Upper lobe of right lung (tissue), 1 donor: ENCODE measurements around the gene MEIOB. TPM values are rescaled to one million over a fixed set of nuclear protein-coding genes. Genes with fewer than 3 reads are reported as not detected.
A peak's percentile ranks its signal among the peaks of the same experiment; 100 is the strongest.

Experiments used
- ATAC-seq: fragments of 200-7000 bp; cut with Tn5 transposase; one replicate; pipeline ENCODE4 v1.9.1; 2020; ENCODE audit warnings: mild to moderate bottlenecking, moderate library complexity
- DNase-seq: peaks from one replicate; pipeline ENCODE4 v3.0.0-alpha.2; 2020
- H3K27ac ChIP-seq: fragments of 200-600 bp; one replicate; pipeline ENCODE4 v1.8.0; 2022
- H3K27me3 ChIP-seq: fragments of 200-600 bp; one replicate; pipeline ENCODE4 v1.8.0; 2022; ENCODE audit warnings: mild to moderate bottlenecking
- H3K36me3 ChIP-seq: fragments of 200-600 bp; one replicate; pipeline ENCODE4 v1.8.0; 2022
- H3K4me1 ChIP-seq: fragments of 200-600 bp; one replicate; pipeline ENCODE4 v1.8.0; 2022
- H3K4me3 ChIP-seq: fragments of 200-600 bp; one replicate; pipeline ENCODE4 v1.8.0; 2022; ENCODE audit warnings: mild to moderate bottlenecking
- H3K9me3 ChIP-seq: fragments of 200-600 bp; one replicate; pipeline ENCODE4 v1.8.0; 2022
- intact Hi-C: fragments of 100-400 bp; cut with DNase I; formaldehyde crosslinking; loops from one replicate; pipeline ENCODE4 v1.11.0; 2022
- total RNA-seq: library from RNA; stranded (reverse); fragmentation: NEBNext Ultra II Directional; extraction: Animal tissue kit (Norgen Biotek cat#: 25700); gene quantifications from one replicate; pipeline ENCODE4 v1.2.1, GENCODE V29; 2021
- TF ChIP-seq, protein P1 (sequence below): fragments of 200-600 bp; IDR thresholded peaks from one replicate; pipeline ENCODE4 v1.8.0; 2022; ENCODE audit warnings: antibody characterized with exemption
- donor health status: DM: no; HTN: yes; CAD: no; lungs with severe emphysema.

The MEIOB gene
- total RNA-seq, 1 donor from 2014 or later = not detected

DNA sequence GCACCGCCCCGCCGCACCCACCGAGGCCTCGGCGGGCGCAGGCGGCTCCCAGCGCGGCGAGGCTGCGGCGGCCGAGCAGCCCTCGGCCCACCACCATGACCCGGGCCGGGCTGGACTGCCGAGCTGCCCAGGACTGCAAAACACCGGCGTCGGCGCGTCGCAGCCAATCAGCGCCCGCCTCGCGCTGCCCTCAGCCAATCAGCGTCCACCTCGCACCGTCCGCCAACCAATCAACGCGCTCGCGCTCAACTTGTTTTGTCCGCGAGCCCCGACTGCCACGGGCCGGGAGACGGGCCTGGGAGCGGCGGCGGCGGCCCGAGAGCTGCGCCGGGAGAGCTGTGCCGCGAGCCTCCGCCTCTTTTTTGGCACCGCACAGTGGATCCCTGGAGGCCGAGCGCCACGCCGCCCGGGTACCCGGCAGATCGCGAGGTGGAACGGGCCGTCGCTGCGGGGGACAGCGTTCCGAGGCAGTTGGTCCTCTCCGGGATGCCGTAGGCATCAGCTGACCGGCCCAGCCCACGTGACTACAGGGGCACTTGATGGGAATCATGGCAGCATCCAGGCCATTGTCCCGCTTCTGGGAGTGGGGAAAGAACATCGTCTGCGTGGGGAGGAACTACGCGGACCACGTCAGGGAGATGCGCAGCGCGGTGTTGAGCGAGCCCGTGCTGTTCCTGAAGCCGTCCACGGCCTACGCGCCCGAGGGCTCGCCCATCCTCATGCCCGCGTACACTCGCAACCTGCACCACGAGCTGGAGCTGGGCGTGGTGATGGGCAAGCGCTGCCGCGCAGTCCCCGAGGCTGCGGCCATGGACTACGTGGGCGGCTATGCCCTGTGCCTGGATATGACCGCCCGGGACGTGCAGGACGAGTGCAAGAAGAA, 45.0 kb downstream of the MEIOB start, which contains the start of the genes FAHD1 and HAGH:
Gene FAHD1, plus strand, starts transcription at position 516 of the 883 bp plus-strand sequence. Its CDS starts 33 bp downstream, at position 549.
Gene HAGH, minus strand, starts transcription at position 135 of the 883 bp plus-strand sequence. Its CDS starts 38 bp downstream, at position 97.
- DNase-seq = peak; percentile 96
- TF ChIP-seq, protein P1, sequence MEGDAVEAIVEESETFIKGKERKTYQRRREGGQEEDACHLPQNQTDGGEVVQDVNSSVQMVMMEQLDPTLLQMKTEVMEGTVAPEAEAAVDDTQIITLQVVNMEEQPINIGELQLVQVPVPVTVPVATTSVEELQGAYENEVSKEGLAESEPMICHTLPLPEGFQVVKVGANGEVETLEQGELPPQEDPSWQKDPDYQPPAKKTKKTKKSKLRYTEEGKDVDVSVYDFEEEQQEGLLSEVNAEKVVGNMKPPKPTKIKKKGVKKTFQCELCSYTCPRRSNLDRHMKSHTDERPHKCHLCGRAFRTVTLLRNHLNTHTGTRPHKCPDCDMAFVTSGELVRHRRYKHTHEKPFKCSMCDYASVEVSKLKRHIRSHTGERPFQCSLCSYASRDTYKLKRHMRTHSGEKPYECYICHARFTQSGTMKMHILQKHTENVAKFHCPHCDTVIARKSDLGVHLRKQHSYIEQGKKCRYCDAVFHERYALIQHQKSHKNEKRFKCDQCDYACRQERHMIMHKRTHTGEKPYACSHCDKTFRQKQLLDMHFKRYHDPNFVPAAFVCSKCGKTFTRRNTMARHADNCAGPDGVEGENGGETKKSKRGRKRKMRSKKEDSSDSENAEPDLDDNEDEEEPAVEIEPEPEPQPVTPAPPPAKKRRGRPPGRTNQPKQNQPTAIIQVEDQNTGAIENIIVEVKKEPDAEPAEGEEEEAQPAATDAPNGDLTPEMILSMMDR = no peak
- Histone ChIP-seq H3K27ac (peak within 1 kb of the TSS; percentile 89), H3K9me3 (no peaks in the 10 kb centered on the region), H3K27me3 (no peaks in the 10 kb centered on the region), H3K4me1 (peaks cover 30% of the 10 kb centered on the region), H3K4me3 (peak within 1 kb of the TSS; percentile 98), H3K36me3 (peaks cover 16% of the 10 kb centered on the region)
- intact Hi-C loops = no loop called here
- peak; percentile 94 for ATAC-seq

DNA sequence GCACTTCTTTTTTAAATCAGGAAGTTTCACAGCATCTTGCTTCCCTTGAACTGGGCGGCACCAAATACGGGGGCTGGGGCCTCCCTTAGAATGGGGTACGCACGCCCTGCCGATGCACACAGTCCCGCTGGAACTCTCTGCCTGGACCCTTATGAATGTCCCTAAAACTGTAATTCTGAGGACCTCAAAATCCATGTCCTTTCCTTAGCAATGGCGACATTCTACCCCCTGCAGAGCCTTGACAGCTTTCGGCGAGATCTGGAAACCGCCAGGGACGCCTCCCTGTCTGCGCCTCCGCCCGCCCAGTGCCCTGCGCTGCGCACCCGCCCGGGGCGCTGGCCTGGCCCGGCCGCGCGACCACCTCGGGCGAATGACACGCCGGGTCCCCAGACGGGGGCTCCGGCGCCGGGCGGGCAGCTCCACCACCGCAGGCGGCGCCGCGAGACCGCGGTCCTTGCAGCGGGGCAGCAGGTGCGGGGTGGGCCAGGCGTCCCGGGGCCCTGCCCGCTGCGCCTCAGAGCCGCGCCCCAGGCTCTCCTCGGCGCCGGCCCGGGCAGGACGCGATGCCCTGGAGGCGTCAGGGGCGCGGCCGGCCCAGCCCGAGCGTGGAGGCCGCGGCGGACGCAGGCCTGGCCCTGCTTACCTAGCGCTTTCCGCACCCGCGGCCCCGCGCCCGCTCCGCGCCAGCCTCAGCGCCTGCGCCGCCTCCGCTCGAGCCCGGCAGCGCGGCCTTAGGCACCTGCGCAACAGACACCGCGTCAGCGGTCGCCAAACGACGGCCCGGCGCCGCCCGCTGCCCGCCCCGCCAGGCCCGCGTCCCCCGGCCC, 45.9 kb downstream of the MEIOB start:
- H3K9me3 ChIP-seq = no peaks in the 10 kb centered on the region
- peak overlapping the region; percentile 98 for H3K4me3 ChIP-seq
- DNase-seq (peak; percentile 88), ATAC-seq (peak; percentile 55)
- H3K27ac ChIP-seq = peak overlapping the region; percentile 66
- no peaks in the 10 kb centered on the region for H3K27me3 ChIP-seq
- intact Hi-C loops = no loop called here
- H3K4me1 ChIP-seq = peaks cover 30% of the 10 kb centered on the region
- H3K36me3 ChIP-seq = peaks cover 25% of the 10 kb centered on the region
- TF ChIP-seq, protein P1 = no peak

DNA sequence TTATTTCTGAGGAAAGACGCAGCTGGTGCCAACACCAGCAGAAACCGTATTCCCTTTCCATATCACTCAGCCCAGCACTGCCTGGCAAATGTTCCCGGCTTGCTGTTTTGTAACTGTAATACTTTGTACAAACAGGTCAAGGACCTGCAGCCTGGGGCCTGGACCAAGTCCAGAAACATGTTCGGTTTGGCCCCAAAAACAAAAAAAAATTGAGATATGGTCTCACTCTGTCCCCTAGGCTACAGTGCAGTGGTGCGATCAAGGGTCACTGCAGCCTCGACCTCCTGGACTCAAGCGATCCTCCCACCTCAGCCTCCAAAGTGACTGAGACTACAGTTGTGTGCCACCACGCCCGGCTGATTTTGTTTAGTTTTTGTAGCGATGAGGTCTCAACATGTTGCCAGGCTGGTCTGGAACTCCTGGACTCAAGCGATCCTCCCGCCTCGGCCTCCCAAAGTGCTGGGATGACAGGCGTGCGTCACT, 46.5 kb downstream of the MEIOB start:
- ATAC-seq (no peak), DNase-seq (peak; percentile 45)
- Histone ChIP-seq H3K4me1 (peaks cover 30% of the 10 kb centered on the region), H3K27me3 (no peaks in the 10 kb centered on the region), H3K27ac (peak overlapping the region; percentile 66), H3K4me3 (peak overlapping the region; percentile 98), H3K9me3 (no peaks in the 10 kb centered on the region), H3K36me3 (peaks cover 27% of the 10 kb centered on the region)
- TF ChIP-seq, protein P1 = no peak
- intact Hi-C loops = no loop called here

DNA sequence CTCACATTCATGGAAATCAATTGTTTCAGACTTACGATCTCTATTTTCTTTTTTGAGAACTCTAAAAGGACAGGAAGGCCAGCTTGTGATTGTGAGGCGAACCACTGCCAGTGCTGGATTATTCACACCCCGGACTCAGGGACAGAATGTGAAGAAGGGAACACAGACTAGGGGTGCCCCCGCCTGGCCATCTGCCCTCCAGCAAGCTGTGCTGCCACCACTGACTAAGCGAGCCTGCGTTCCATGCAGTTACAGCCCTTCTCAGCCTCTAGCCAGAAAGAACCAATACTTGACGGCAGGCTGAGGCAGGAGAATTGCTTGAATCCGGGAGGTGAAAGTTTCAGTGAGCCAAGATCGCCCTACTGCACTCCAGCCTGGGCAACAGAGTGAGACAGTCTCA, 48.1 kb downstream of the MEIOB start:
- DNase-seq (no peak), ATAC-seq (no peak)
- TF ChIP-seq, protein P1 = no peak
- Histone ChIP-seq H3K27me3 (no peaks in the 10 kb centered on the region), H3K4me1 (peaks cover 25% of the 10 kb centered on the region), H3K36me3 (peaks cover 39% of the 10 kb centered on the region), H3K9me3 (no peaks in the 10 kb centered on the region), H3K27ac (no peak overlapping the region), H3K4me3 (no peak overlapping the region)
- intact Hi-C loops = no loop called here

DNA sequence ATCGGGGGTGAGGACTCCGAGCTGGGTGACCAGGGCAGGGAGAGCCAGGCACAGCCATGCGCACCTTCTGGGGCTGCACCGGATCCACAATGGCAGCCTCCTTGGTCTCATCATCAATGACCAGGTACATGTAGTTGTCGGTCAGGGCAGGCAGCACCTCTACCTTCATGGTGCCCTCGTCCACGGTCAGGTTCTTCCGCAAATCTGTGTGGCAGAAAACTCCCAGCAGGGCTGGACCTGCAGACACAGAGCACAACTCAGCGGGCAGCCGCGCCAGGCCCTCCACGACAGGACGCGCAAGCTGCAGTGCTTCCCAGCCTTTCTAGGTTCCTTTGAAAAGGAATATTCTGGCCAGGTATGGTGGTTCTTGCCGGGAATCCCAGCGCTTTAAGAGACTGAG, 49.2 kb downstream of the MEIOB start:
- ATAC-seq (no peak), DNase-seq (peak; percentile 32)
- H3K36me3 ChIP-seq = peaks cover 46% of the 10 kb centered on the region

More for the DNA sequence above, 49.2 kb downstream of the MEIOB start:
- no peak overlapping the region for H3K27ac ChIP-seq
- H3K9me3 ChIP-seq = no peaks in the 10 kb centered on the region
- H3K4me3 ChIP-seq = no peak overlapping the region
- TF ChIP-seq, protein P1 = no peak
- H3K27me3 ChIP-seq = no peaks in the 10 kb centered on the region
- H3K4me1 ChIP-seq = peaks cover 15% of the 10 kb centered on the region
- intact Hi-C loops = no loop called here
